Neural cell (in vitro differentiated cells): ENCODE results near the gene ARHGDIB. TPM values are rescaled to one million over a fixed set of nuclear protein-coding genes. Genes with fewer than 3 reads are reported as not detected.

Experiments
- H2AFZ ChIP-seq: fragments of 200-600, 300-800 bp; sonication (generic), shearing (Covaris generic); 2 replicates; pipeline ENCODE4 v1.6.0; 2014; ENCODE audit warnings: low read depth, mild to moderate bottlenecking, antibody characterized with exemption, low read length, moderate library complexity
- H3F3A ChIP-seq: fragments of 200-600 bp; shearing (Covaris generic); 2 replicates; pipeline ENCODE4 v1.6.1; 2016; ENCODE audit warnings: mild to moderate bottlenecking, moderate library complexity, mixed read lengths, antibody characterized with exemption, low read length; ENCODE audit not compliant: insufficient read depth, poor library complexity, severe bottlenecking
- H3K27ac ChIP-seq: fragments of 200-600, 300-800 bp; sonication (generic), shearing (Covaris generic); 2 replicates; pipeline ENCODE4 v1.5.1; 2014; ENCODE audit warnings: mild to moderate bottlenecking, low read length, moderate library complexity
- H3K27me3 ChIP-seq: fragments of 300-800, 200-600 bp; sonication (generic), shearing (Covaris generic); 2 replicates; pipeline ENCODE4 v1.6.0; 2014; ENCODE audit warnings: mild to moderate bottlenecking, low read depth, low read length, moderate library complexity; ENCODE audit not compliant: insufficient read depth
- H3K36me3 ChIP-seq: fragments of 300-800, 200-600 bp; sonication (generic), shearing (Covaris generic); 2 replicates; pipeline ENCODE4 v1.5.1; 2014; ENCODE audit warnings: mild to moderate bottlenecking, antibody characterized with exemption, low read length, moderate library complexity; ENCODE audit not compliant: insufficient read depth
- H3K4me2 ChIP-seq: fragments of 300-800, 200-600 bp; sonication (generic), shearing (Covaris generic); 2 replicates; pipeline ENCODE4 v1.6.0; 2014; ENCODE audit warnings: mild to moderate bottlenecking, low read length
- H3K4me3 ChIP-seq: fragments of 300-800, 200-600 bp; sonication (generic), shearing (Covaris generic); 2 replicates; pipeline ENCODE4 v1.5.1; 2014; ENCODE audit warnings: mild to moderate bottlenecking, low read length, moderate library complexity
- H3K79me2 ChIP-seq: fragments of 200-600 bp; shearing (Covaris generic); replicated peaks from 2 replicates; pipeline ENCODE4 v1.6.0; 2014; ENCODE audit warnings: mild to moderate bottlenecking, low read length, moderate library complexity; ENCODE audit not compliant: insufficient read depth
- H3K9ac ChIP-seq: fragments of 300-800, 200-600 bp; sonication (generic), shearing (Covaris generic); 2 replicates; pipeline ENCODE4 v1.6.1; 2016; ENCODE audit warnings: mild to moderate bottlenecking, low read length, mixed read lengths
- H3K9me2 ChIP-seq: fragments of 200-600 bp; shearing (Covaris generic); 2 replicates; pipeline ENCODE4 v1.6.1; 2016; ENCODE audit warnings: mild to moderate bottlenecking, low read length, mixed read lengths; ENCODE audit not compliant: insufficient read depth
- H3K9me3 ChIP-seq: fragments of 200-600, 300-800 bp; sonication (generic), shearing (Covaris generic); 2 replicates; pipeline ENCODE4 v1.6.1; 2016; ENCODE audit warnings: mild to moderate bottlenecking, mixed run types, low read length, moderate library complexity, mixed read lengths
- H4K20me1 ChIP-seq: fragments of 200-600 bp; shearing (Covaris generic); 2 replicates; pipeline ENCODE4 v1.6.1; 2016; ENCODE audit warnings: mild to moderate bottlenecking, mixed run types; ENCODE audit not compliant: insufficient read depth
- EP300 ChIP-seq: fragments of 450-650 bp; conservative IDR thresholded peaks from 2 replicates; pipeline ENCODE4 v1.6.1; 2014; ENCODE audit warnings: antibody characterized with exemption, mild to moderate bottlenecking, moderate library complexity; ENCODE audit not compliant: poor library complexity, severe bottlenecking
- EZH2 ChIP-seq: fragments of 200-600, 300-800 bp; shearing (Covaris generic), sonication (generic); IDR thresholded peaks from 2 replicates; pipeline ENCODE4 v1.6.1; 2014; ENCODE audit warnings: antibody characterized with exemption, low read length, borderline replicate concordance, mild to moderate bottlenecking; ENCODE audit not compliant: insufficient read depth, poor library complexity, severe bottlenecking
- MXI1 ChIP-seq: fragments of 450-650 bp; conservative IDR thresholded peaks from 2 replicates; pipeline ENCODE4 v1.6.1; 2014; ENCODE audit warnings: antibody characterized with exemption, mild to moderate bottlenecking; ENCODE audit not compliant: poor library complexity, severe bottlenecking
- POLR2AphosphoS5 ChIP-seq: IDR thresholded peaks from 2 replicates; pipeline ENCODE4 v1.6.1; 2012
- RAD21 ChIP-seq: fragments of 450-650 bp; conservative IDR thresholded peaks from 2 replicates; pipeline ENCODE4 v1.6.1; 2014; ENCODE audit warnings: antibody characterized with exemption, mild to moderate bottlenecking, moderate library complexity
- SMC3 ChIP-seq: fragments of 450-650 bp; conservative IDR thresholded peaks from 2 replicates; pipeline ENCODE4 v1.6.1; 2014; ENCODE audit warnings: antibody characterized with exemption, mild to moderate bottlenecking, moderate library complexity; ENCODE audit not compliant: poor library complexity
- TAF1 ChIP-seq: IDR thresholded peaks from 2 replicates; pipeline ENCODE4 v1.6.1; 2012; ENCODE audit warnings: low read depth
- polyA plus RNA-seq: library from polyadenylated mRNA; depleted of rRNA; stranded (reverse); fragments of >200 nt; gene quantifications from 2 replicates; pipeline ENCODE4 v1.2.3, GENCODE V29; 2014
- TF ChIP-seq, protein P1 (sequence below): IDR thresholded peaks from 2 replicates; pipeline ENCODE4 v1.6.1; 2012; ENCODE audit warnings: borderline replicate concordance
- TF ChIP-seq, protein P2 (sequence below): fragments of 450-650 bp; IDR thresholded peaks from 2 replicates; pipeline ENCODE4 v1.5.1; 2014; ENCODE audit warnings: antibody characterized with exemption, mild to moderate bottlenecking, moderate library complexity; ENCODE audit not compliant: poor library complexity, severe bottlenecking

Gene ARHGDIB
- polyA plus RNA-seq, 1 donor from 2014 or later, result 7.7 TPM

DNA sequence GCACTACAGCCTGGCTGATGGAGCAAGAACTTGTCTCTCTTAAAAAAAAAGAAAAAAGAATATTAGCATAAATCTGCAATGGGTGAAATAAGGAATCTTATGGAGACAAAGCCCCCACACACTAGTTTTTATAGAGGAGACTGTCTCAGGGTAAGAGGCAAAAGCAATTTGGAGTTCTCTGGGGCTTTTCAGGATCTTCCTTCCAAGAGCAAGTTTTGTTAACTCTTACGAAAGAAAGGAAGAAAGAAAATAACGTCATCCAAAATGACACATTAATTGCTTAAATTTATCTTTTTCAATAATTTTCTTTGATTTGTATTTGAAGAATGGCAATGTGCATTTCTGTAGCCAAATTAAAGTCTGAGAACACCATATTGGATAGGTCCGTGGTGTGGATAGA, 15.3 kb upstream of the ARHGDIB start:
- no peaks in the 10 kb centered on the region for H3K9me2 ChIP-seq
- no peaks in the 10 kb centered on the region for H3K9me3 ChIP-seq
- no peaks in the 10 kb centered on the region for H4K20me1 ChIP-seq
- no peak overlapping the region for H3K4me3 ChIP-seq
- H3K4me2 ChIP-seq, result no peak overlapping the region
- H3K27ac ChIP-seq, result no peak overlapping the region
- TF ChIP-seq, protein P1, sequence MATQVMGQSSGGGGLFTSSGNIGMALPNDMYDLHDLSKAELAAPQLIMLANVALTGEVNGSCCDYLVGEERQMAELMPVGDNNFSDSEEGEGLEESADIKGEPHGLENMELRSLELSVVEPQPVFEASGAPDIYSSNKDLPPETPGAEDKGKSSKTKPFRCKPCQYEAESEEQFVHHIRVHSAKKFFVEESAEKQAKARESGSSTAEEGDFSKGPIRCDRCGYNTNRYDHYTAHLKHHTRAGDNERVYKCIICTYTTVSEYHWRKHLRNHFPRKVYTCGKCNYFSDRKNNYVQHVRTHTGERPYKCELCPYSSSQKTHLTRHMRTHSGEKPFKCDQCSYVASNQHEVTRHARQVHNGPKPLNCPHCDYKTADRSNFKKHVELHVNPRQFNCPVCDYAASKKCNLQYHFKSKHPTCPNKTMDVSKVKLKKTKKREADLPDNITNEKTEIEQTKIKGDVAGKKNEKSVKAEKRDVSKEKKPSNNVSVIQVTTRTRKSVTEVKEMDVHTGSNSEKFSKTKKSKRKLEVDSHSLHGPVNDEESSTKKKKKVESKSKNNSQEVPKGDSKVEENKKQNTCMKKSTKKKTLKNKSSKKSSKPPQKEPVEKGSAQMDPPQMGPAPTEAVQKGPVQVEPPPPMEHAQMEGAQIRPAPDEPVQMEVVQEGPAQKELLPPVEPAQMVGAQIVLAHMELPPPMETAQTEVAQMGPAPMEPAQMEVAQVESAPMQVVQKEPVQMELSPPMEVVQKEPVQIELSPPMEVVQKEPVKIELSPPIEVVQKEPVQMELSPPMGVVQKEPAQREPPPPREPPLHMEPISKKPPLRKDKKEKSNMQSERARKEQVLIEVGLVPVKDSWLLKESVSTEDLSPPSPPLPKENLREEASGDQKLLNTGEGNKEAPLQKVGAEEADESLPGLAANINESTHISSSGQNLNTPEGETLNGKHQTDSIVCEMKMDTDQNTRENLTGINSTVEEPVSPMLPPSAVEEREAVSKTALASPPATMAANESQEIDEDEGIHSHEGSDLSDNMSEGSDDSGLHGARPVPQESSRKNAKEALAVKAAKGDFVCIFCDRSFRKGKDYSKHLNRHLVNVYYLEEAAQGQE, result no peak
- H3F3A ChIP-seq, result no peaks in the 10 kb centered on the region
- H3K36me3 ChIP-seq, result no peaks in the 10 kb centered on the region
- no peaks in the 10 kb centered on the region for H3K79me2 ChIP-seq
- H3K27me3 ChIP-seq, result no peaks in the 10 kb centered on the region
- H3K9ac ChIP-seq, result no peak overlapping the region
- H2AFZ ChIP-seq, result no peak overlapping the region

DNA sequence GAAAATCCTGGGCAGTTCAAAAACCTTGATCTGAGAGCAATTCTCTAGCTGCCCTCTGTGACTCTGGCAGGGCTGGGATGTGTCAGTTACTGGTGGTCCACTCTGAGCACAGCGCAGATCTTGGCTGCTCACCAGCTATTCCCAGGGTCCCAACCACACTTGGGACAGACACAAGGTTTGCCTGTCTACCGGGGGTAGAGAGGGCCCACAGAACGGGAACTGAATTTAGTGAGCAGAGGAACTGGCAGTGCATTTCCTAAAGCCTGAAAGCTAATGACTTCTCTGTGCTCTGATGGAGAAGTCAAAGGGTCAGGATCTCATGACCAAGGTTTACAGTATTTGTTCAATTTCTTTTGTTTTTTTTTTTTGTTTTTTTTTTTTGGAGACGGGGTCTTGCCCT, 14.1 kb upstream of the ARHGDIB start:
- Histone ChIP-seq H3K36me3 (no peaks in the 10 kb centered on the region), H3K4me3 (no peak overlapping the region)

More for the DNA sequence above, 14.1 kb upstream of the ARHGDIB start:
- Histone ChIP-seq H3K4me2 (no peak overlapping the region), H3K79me2 (no peaks in the 10 kb centered on the region), H4K20me1 (no peaks in the 10 kb centered on the region), H3K9ac (no peak overlapping the region), H2AFZ (no peak overlapping the region), H3K9me2 (no peaks in the 10 kb centered on the region), H3K27me3 (no peaks in the 10 kb centered on the region), H3F3A (no peaks in the 10 kb centered on the region), H3K9me3 (no peaks in the 10 kb centered on the region), H3K27ac (no peak overlapping the region)
- TF ChIP-seq TAF1 (no peak), EP300 (no peak), RAD21 (no peak), POLR2AphosphoS5 (no peak), MXI1 (no peak), EZH2 (no peak), SMC3 (no peak)
- TF ChIP-seq, protein P2, sequence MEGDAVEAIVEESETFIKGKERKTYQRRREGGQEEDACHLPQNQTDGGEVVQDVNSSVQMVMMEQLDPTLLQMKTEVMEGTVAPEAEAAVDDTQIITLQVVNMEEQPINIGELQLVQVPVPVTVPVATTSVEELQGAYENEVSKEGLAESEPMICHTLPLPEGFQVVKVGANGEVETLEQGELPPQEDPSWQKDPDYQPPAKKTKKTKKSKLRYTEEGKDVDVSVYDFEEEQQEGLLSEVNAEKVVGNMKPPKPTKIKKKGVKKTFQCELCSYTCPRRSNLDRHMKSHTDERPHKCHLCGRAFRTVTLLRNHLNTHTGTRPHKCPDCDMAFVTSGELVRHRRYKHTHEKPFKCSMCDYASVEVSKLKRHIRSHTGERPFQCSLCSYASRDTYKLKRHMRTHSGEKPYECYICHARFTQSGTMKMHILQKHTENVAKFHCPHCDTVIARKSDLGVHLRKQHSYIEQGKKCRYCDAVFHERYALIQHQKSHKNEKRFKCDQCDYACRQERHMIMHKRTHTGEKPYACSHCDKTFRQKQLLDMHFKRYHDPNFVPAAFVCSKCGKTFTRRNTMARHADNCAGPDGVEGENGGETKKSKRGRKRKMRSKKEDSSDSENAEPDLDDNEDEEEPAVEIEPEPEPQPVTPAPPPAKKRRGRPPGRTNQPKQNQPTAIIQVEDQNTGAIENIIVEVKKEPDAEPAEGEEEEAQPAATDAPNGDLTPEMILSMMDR, result no peak
- TF ChIP-seq, protein P1, result no peak
